GM19372 (cell line): ENCODE results near the gene PTPRT.

Source experiments
- ATAC-seq: cut with Tn5 transposase; IDR thresholded peaks from one replicate; pipeline ENCODE4 v1.9.1; 2021; ENCODE audit warnings: mild to moderate bottlenecking, low read depth, moderate library complexity; ENCODE audit not compliant: unreplicated experiment

The PTPRT gene

GRCh38 chr20:42589976-42590639, 599.6 kb downstream of the PTPRT start:
- no peak for ATAC-seq

- ATAC-seq = no peak
These were observed 600.9 kb downstream of the PTPRT start for GRCh38 chr20:42588847-42589246.

GRCh38 chr20:42587427-42587826, 602.3 kb downstream of the PTPRT start:
- ATAC-seq = no peak

GRCh38 chr20:42581311-42581710, 608.4 kb downstream of the PTPRT start:
- ATAC-seq = no peak

- no peak for ATAC-seq
These were observed 613.5 kb downstream of the PTPRT start for GRCh38 chr20:42576167-42576566.

GRCh38 chr20:42572320-42573016, 617.2 kb downstream of the PTPRT start:
- ATAC-seq = no peak

- no peak for ATAC-seq
These were observed 622.3 kb downstream of the PTPRT start for GRCh38 chr20:42567409-42567808.

- ATAC-seq = no peak
These were observed 624.3 kb downstream of the PTPRT start for GRCh38 chr20:42565235-42565995.

GRCh38 chr20:42559665-42560064, 630.0 kb downstream of the PTPRT start:
- no peak for ATAC-seq

GRCh38 chr20:42556575-42556974, 633.1 kb downstream of the PTPRT start:
- no peak for ATAC-seq

- no peak for ATAC-seq
These were observed 636.3 kb downstream of the PTPRT start for GRCh38 chr20:42553374-42553773.

GRCh38 chr20:42549496-42549895, 640.2 kb downstream of the PTPRT start:
- no peak for ATAC-seq

- no peak for ATAC-seq
These were observed 644.8 kb downstream of the PTPRT start for GRCh38 chr20:42544926-42545325.

GRCh38 chr20:42532831-42533230, 656.9 kb downstream of the PTPRT start:
- no peak for ATAC-seq

- ATAC-seq = no peak
These were observed 658.2 kb downstream of the PTPRT start for GRCh38 chr20:42531508-42531961.

GRCh38 chr20:42530855-42531448, 658.8 kb downstream of the PTPRT start:
- no peak for ATAC-seq

GRCh38 chr20:42530191-42530590, 659.5 kb downstream of the PTPRT start:
- no peak for ATAC-seq

- ATAC-seq = no peak
These were observed 665.6 kb downstream of the PTPRT start for GRCh38 chr20:42524058-42524457.

GRCh38 chr20:42516692-42517091, 673.0 kb downstream of the PTPRT start:
- no peak for ATAC-seq

GRCh38 chr20:42510686-42511085, 679.0 kb downstream of the PTPRT start:
- no peak for ATAC-seq

GRCh38 chr20:42507874-42508273, 681.8 kb downstream of the PTPRT start:
- no peak for ATAC-seq
